Sigmoid colon (tissue), 4 donors: ENCODE results near the gene ELMO1.

ENCODE experiments used
- CTCF ChIP-seq, 4 experiments: fragments of 450-650 bp in 3 of 4; fragments of 200-600 bp in 1 of 4; IDR thresholded peaks; one replicate each; pipeline ENCODE4 v1.5.1; 2016 to 2019; ENCODE audit warnings: antibody characterized with exemption in 4 of 4, mild to moderate bottlenecking in 3 of 4, moderate library complexity in 2 of 4
- EP300 ChIP-seq, 4 donors: sonication (generic); formaldehyde crosslinking; IDR thresholded peaks; one replicate each; pipeline ENCODE4 v1.6.1; 2017; ENCODE audit warnings: antibody characterized with exemption in 4 of 4
- POLR2A ChIP-seq, 2 donors: fragments of 450-650 bp; IDR thresholded peaks; one replicate each; pipeline ENCODE4 v1.6.1; 2016; ENCODE audit warnings: antibody characterized with exemption in 2 of 2, mild to moderate bottlenecking in 2 of 2, moderate library complexity in 2 of 2
- POLR2AphosphoS5 ChIP-seq, 4 donors: sonication (generic); formaldehyde crosslinking; IDR thresholded peaks; one replicate each; pipeline ENCODE4 v1.6.1; 2017; ENCODE audit warnings: antibody characterized with exemption in 4 of 4

GRCh38 chr7:36925691-36926090, 523.0 kb downstream of the ELMO1 start:
- TF ChIP-seq CTCF (IDR thresholded peaks at IDR 0.05) (no peak), POLR2AphosphoS5 (IDR thresholded peaks at IDR 0.05) (no peak), POLR2A (IDR thresholded peaks at IDR 0.05) (no peak), EP300 (IDR thresholded peaks at IDR 0.05) (no peak)
